ENCODE results near the gene DNAJC16. TPM values are rescaled to one million over a fixed set of nuclear protein-coding genes. Genes with fewer than 3 reads are reported as not detected.
"Not testable (repeated sequence)": the region's sequence is repeated elsewhere in the genome, so short reads cannot be mapped to it uniquely, and the experiment has no call there.

DNAJC16 gene
- total and polyA plus RNA-seq, 7 donors: 1.2 to 20.5 (median 11.4) TPM

DNA sequence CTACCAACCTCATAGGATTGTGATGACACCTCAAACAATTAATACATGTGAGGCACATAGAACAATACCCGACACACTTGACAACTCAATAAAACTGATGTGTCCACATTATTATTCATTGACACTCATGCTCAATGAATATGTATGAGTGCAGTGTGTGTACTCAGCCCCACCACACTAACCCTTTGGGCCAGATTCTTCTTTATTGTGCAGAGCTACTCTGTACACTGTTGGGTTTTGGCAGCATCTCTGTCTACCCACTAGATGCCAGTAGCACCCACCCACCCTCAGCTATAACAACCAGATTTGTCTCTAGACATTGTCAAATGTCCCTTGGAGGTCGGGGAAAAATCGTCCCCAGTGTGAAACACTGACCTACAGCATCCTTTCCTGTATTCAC is 12.7 kb upstream of the DNAJC16 start:
- Histone ChIP-seq H3K4me1 (peaks cover 0 to 5% (median 1%) of the 10 kb centered on the region in 4 donors), H3K4me3 (no peak overlapping the region), H3K27ac (no peak overlapping the region), H3K27me3 (no peaks in the 10 kb centered on the region), H3K36me3 (peaks cover 0 to 29% (median 5%) of the 10 kb centered on the region in 4 donors), H3K9me3 (no peaks in the 10 kb centered on the region)
- TF ChIP-seq, protein P1, sequence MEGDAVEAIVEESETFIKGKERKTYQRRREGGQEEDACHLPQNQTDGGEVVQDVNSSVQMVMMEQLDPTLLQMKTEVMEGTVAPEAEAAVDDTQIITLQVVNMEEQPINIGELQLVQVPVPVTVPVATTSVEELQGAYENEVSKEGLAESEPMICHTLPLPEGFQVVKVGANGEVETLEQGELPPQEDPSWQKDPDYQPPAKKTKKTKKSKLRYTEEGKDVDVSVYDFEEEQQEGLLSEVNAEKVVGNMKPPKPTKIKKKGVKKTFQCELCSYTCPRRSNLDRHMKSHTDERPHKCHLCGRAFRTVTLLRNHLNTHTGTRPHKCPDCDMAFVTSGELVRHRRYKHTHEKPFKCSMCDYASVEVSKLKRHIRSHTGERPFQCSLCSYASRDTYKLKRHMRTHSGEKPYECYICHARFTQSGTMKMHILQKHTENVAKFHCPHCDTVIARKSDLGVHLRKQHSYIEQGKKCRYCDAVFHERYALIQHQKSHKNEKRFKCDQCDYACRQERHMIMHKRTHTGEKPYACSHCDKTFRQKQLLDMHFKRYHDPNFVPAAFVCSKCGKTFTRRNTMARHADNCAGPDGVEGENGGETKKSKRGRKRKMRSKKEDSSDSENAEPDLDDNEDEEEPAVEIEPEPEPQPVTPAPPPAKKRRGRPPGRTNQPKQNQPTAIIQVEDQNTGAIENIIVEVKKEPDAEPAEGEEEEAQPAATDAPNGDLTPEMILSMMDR (IDR thresholded peaks at IDR 0.05): no peak
- TF ChIP-seq POLR2A (IDR thresholded peaks at IDR 0.05): no peak
- intact Hi-C loops (cut with DNase I): no loop called here
- 90 to 94% methylated on average over 3 of the region's 3 CpGs for WGBS, 2 donors
- no peak for DNase-seq

DNA sequence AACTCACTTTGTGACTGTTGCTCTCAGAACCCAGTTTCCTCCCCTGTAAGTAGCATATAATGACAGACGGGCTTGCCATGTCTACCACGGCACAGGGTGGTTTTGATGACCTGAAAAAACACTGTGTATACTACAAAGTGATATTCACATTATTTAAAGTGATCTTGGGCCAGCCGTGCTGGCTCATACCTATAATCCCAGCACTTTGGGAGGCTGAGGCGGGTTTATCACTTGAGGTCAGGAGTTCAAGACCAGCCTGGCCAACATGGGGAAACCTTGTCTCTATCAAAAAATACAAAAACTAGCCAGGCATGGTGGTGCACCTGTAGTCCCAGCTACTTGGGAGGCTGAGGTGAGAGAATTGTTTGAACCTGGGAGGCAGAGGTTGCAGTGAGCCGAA is 12.1 kb upstream of the DNAJC16 start:
- H3K27ac ChIP-seq; DNase-seq; H3K9me3 ChIP-seq; intact Hi-C loops (cut with DNase I); H3K27me3 ChIP-seq; H3K4me3 ChIP-seq; H3K4me1 ChIP-seq: not testable (repeated sequence)
- WGBS, 2 donors: 94 to 95% methylated on average over 5 of the region's 5 CpGs
- H3K36me3 ChIP-seq: peaks cover 0 to 29% (median 5%) of the 10 kb centered on the region in 4 donors

DNA sequence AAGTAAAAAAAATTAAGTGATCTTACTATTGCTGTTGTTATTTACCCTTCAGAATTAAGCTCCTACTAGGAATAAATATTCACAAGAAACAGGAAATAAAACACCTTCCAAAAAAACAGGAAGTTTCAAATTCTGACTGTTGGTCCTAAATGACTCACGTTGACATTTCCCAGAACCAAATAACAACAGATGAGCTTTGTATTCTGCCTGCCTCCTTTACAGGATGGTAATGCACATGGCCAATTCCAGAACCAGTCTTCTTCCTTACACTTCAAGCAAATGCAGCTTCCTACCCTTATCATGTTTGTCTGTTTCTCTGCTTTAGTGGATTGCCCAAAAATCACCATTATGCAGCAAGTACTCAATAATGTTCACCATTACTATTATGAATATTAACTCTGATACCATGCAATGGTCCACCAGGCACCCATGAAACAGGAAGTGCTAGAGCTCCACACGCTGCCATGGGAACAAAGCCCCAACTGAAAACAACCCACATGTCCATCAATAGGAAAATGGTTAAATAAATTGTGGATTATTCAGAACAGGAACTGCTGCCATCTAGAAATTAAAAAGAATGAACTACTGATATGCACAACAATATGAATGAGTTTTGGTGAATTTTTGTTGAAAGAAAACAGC is 11.5 kb upstream of the DNAJC16 start:
- no peak overlapping the region for H3K27ac ChIP-seq
- DNase-seq: no peak
- H3K9me3 ChIP-seq: no peaks in the 10 kb centered on the region
- TF ChIP-seq EP300 (IDR thresholded peaks at IDR 0.05): no peak
- TF ChIP-seq POLR2A (IDR thresholded peaks at IDR 0.05): no peak
- TF ChIP-seq, protein P1 (IDR thresholded peaks at IDR 0.05): no peak
- TF ChIP-seq POLR2AphosphoS5 (IDR thresholded peaks at IDR 0.05): no peak
- peaks cover 0 to 29% (median 5%) of the 10 kb centered on the region in 4 donors for H3K36me3 ChIP-seq
- no peak overlapping the region for H3K4me3 ChIP-seq
- 41 to 51% methylated on average over 2 of the region's 2 CpGs for WGBS, 2 donors
- intact Hi-C loops (cut with DNase I): no loop called here
- no peaks in the 10 kb centered on the region for H3K27me3 ChIP-seq
- H3K4me1 ChIP-seq: peaks cover 0 to 5% (median 1%) of the 10 kb centered on the region in 4 donors

DNA sequence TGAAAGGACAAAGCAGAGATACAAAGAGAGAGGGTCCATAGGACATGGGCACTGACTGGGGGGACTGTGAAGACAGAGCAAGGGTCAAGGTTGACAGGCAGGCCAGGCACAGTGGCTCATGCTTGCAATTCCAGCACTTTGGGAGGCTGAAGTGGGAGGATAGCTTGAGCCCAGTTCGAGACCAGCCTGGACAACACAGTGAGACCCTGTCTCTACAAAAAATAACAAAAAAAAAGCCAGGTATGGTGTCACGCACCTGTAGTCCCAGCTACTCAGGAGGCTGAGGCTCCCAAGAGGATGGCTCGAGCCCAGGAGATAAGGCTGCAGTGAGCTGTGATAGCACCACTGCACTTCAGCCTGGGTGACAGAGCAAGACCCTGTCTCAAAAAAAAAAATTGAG is 7.0 kb upstream of the DNAJC16 start:
- intact Hi-C loops (cut with DNase I): loop anchor here (5.0 to 10.0 kb wide), 3 partner anchors 107 to 1535 kb away; partner anchors contain the start of genes SDHB and TMEM51
- Histone ChIP-seq H3K27ac (no peak overlapping the region), H3K27me3 (no peaks in the 10 kb centered on the region), H3K36me3 (peaks cover 0 to 18% (median 3%) of the 10 kb centered on the region in 4 donors), H3K4me1 (peaks cover 0 to 15% (median 10%) of the 10 kb centered on the region in 4 donors), H3K9me3 (no peaks in the 10 kb centered on the region), H3K4me3 (no peak overlapping the region)
- WGBS, 2 donors: 94 to 96% methylated on average over 3 of the region's 3 CpGs
- DNase-seq: no peak
- TF ChIP-seq, protein P1 (IDR thresholded peaks at IDR 0.05): no peak
- no peak for TF ChIP-seq POLR2AphosphoS5 (IDR thresholded peaks at IDR 0.05)
- TF ChIP-seq EP300 (IDR thresholded peaks at IDR 0.05): no peak
- TF ChIP-seq POLR2A (IDR thresholded peaks at IDR 0.05): no peak

DNA sequence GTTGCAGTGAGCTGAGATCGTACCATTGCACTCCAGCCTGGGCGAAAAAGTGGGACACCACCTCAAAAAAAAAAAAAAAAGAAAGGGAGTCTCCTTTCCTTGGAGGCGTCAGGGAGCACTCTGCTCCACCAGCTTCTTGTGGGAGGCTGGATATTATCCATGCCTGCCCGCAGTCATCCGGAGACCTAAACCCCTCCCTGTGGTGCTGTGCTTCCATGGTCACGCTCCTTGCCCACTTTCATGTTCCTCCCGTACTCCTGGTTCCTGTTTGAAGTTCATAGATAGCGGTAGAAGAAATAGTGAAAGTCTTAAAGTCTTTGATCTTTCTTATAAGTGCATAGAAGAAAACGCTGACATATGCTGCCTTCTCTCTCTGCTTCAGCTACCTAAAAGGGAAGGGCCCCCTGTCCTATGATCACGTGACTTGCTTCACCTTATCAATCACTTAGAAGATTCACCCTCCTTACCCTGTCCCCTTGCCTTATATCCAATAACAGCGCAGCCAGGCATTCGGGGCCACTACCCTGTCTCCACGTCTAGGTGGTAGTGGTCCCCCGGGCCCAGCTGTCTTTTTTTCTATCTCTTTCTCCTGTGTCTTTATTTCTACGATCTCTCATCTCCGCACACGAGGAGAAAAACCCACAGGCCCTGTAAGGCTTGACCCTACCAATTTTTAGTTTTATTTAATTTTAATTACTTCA is 5.3 kb upstream of the DNAJC16 start:
- WGBS, 2 donors: 92 to 93% methylated on average over 17 of the region's 17 CpGs
- Histone ChIP-seq H3K36me3 (peaks cover 0 to 18% (median 3%) of the 10 kb centered on the region in 4 donors), H3K4me1 (peaks cover 0 to 28% (median 19%) of the 10 kb centered on the region in 4 donors)
- not testable (repeated sequence) for H3K9me3 ChIP-seq, H3K27me3 ChIP-seq, H3K4me3 ChIP-seq, H3K27ac ChIP-seq
- intact Hi-C loops (cut with DNase I): loop anchor here (5.0 to 10.0 kb wide), 3 partner anchors 109 to 1533 kb away; partner anchors contain the start of genes SDHB and TMEM51
- peak; percentile 58 for DNase-seq

Data from sigmoid colon (tissue), 7 donors.